GM21529 (cell line): ENCODE results near the gene ZNF550.

ENCODE experiments used
- ATAC-seq: cut with Tn5 transposase; IDR thresholded peaks from one replicate; pipeline ENCODE4 v1.9.1; 2021; ENCODE audit not compliant: unreplicated experiment

Gene ZNF550

GRCh38 chr19:57559404-57560025 lies at the start of gene ZNF550:
Gene ZNF550 (minus strand): TSS chr19:57559863. CDS start chr19:57559682, 181 bp downstream.
- ATAC-seq = peak; percentile 97

GRCh38 chr19:57606931-57607330 lies 47.3 kb upstream of the ZNF550 start:
- ATAC-seq = no peak

GRCh38 chr19:57599761-57600383 lies 40.2 kb upstream of the ZNF550 start, which contains the start of gene ZNF530:
Gene ZNF530 (plus strand): TSS chr19:57599885. CDS start chr19:57604346, 4,461 bp downstream.
- peak; percentile 92 for ATAC-seq

GRCh38 chr19:57599377-57599760 lies 39.7 kb upstream of the ZNF550 start:
- no peak for ATAC-seq

GRCh38 chr19:57587529-57587928 lies 27.9 kb upstream of the ZNF550 start:
- no peak for ATAC-seq

GRCh38 chr19:57583521-57584416 lies 24.1 kb upstream of the ZNF550 start, which contains the start of gene ZIK1:
Gene ZIK1 (plus strand): TSS chr19:57584145. CDS start chr19:57584357, 212 bp downstream.
- ATAC-seq = peak; percentile 78

GRCh38 chr19:57583104-57583520 lies 23.4 kb upstream of the ZNF550 start:
- ATAC-seq = no peak

GRCh38 chr19:57578487-57579205 lies 19.0 kb upstream of the ZNF550 start, which contains the start of gene ZNF416:
Gene ZNF416 (minus strand): TSS chr19:57578911. CDS start chr19:57578704, 207 bp downstream.
- ATAC-seq = peak; percentile 93

GRCh38 chr19:57576661-57577060 lies 17.0 kb upstream of the ZNF550 start:
- no peak for ATAC-seq

GRCh38 chr19:57572415-57572947 lies 12.8 kb upstream of the ZNF550 start:
- ATAC-seq = no peak

GRCh38 chr19:57570707-57571106 lies 11.0 kb upstream of the ZNF550 start:
- ATAC-seq = no peak

- no peak for ATAC-seq
Observed at GRCh38 chr19:57566396-57567265, 7.0 kb upstream of the ZNF550 start.

GRCh38 chr19:57563547-57563946 lies 3.9 kb upstream of the ZNF550 start:
- no peak for ATAC-seq

- peak; percentile 15 for ATAC-seq
Observed at GRCh38 chr19:57560049-57560491, 407 bp upstream of the ZNF550 start.

GRCh38 chr19:57559008-57559403 lies 657 bp downstream of the ZNF550 start:
- no peak for ATAC-seq

GRCh38 chr19:57558525-57558924 lies 1.1 kb downstream of the ZNF550 start:
- no peak for ATAC-seq

GRCh38 chr19:57557659-57558058 lies 2.0 kb downstream of the ZNF550 start:
- no peak for ATAC-seq

GRCh38 chr19:57552432-57552831 lies 7.2 kb downstream of the ZNF550 start:
- no peak for ATAC-seq

GRCh38 chr19:57546513-57546912 lies 13.2 kb downstream of the ZNF550 start:
- ATAC-seq = no peak
